Uterus (tissue), 4 donors: Measurements from ENCODE around the gene SP140L. TPM values are rescaled to one million over a fixed set of nuclear protein-coding genes. Genes with fewer than 3 reads are reported as not detected.
"Not testable (repeated sequence)": the region's sequence is repeated elsewhere in the genome, so short reads cannot be mapped to it uniquely, and the experiment has no call there.

ENCODE experiments used
- DNase-seq, 2 donors: peaks; one replicate each; pipeline ENCODE4 v3.0.0-alpha.2; 2019 to 2020
- H3K27ac ChIP-seq, 2 donors: fragments of 200-600 bp; sonication (generic); 1 replicate in 1 of 2; 2 replicates in 1 of 2; pipeline ENCODE4 v1.5.1; 2016 to 2018
- H3K27me3 ChIP-seq, 2 donors: fragments of 200-600 bp; sonication (generic); one replicate each; pipeline ENCODE4 v1.5.1; 2018 to 2019; ENCODE audit warnings: control low read depth in 1 of 2
- H3K36me3 ChIP-seq, 2 donors: fragments of 200-600 bp; sonication (generic); one replicate each; pipeline ENCODE4 v1.5.1; 2019; ENCODE audit warnings: control low read depth in 1 of 2
- H3K4me1 ChIP-seq, 2 donors: fragments of 200-600 bp; sonication (generic); one replicate each; pipeline ENCODE4 v1.5.1; 2018 to 2019; ENCODE audit warnings: control low read depth in 1 of 2
- H3K4me3 ChIP-seq, 2 donors: fragments of 200-600 bp; sonication (generic); 1 replicate in 1 of 2; 2 replicates in 1 of 2; pipeline ENCODE4 v1.5.1; 2018 to 2019; ENCODE audit warnings: mild to moderate bottlenecking in 1 of 2
- H3K9me3 ChIP-seq, 2 donors: fragments of 200-600 bp; sonication (generic); one replicate each; pipeline ENCODE4 v1.5.1; 2019; ENCODE audit warnings: control low read depth in 1 of 2
- POLR2A ChIP-seq, 2 donors: fragments of 450-650 bp; IDR thresholded peaks; one replicate each; pipeline ENCODE4 v1.6.1; 2016; ENCODE audit warnings: antibody characterized with exemption in 2 of 2, mild to moderate bottlenecking in 1 of 2, moderate library complexity in 1 of 2
- intact Hi-C: fragments of 100-400 bp; cut with DNase I; formaldehyde crosslinking; loops from one replicate; pipeline ENCODE4 v1.15.1; 2023; ENCODE audit warnings: low total_unique reads
- total RNA-seq, 4 donors: library from RNA; depleted of rRNA in 3 of 4; stranded (reverse); fragments of >200 nt in 3 of 4; gene quantifications; one replicate each; pipeline versions ENCODE4 v1.1.0 to v1.2.4, GENCODE V29; 2014 to 2023
- TF ChIP-seq, protein P1 (sequence below), 4 experiments: fragments of 200-600 bp in 2 of 4; fragments of 450-650 bp in 2 of 4; sonication (generic) in 2 of 4; IDR thresholded peaks; one replicate each; pipeline ENCODE4 v1.5.1; 2016 to 2019; ENCODE audit warnings: antibody characterized with exemption in 4 of 4, mild to moderate bottlenecking in 2 of 4, moderate library complexity in 1 of 4
- donor health status: DM: yes; HTN: yes; CAD: no.

The SP140L gene
- total RNA-seq, 4 donors from 2014 or later, result 7.5 to 21.6 (median 14.1) TPM

DNA sequence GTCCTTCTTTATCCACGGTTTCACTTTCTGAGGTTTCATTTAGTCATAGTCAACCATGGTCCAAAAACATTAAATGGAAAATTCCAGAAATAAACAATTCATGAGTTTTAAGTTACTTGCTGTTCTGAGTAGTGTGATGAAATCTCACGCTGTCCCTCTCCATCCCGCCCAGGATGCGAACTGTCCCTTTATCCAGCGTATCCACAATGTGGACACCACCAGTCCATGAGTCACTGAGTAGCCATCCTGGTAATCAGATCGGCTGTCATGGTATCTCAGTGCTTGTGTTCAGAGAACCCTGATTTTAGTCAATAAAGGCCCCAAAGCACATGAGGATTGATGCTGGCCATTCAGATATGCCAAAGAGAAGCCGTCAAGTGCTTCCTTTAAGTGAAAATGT lies 3.7 kb downstream of the SP140L start:
- Histone ChIP-seq H3K4me3 (no peak overlapping the region), H3K4me1 (no peaks in the 10 kb centered on the region), H3K9me3 (no peaks in the 10 kb centered on the region), H3K36me3 (no peaks in the 10 kb centered on the region), H3K27me3 (no peaks in the 10 kb centered on the region), H3K27ac (no peak overlapping the region)
- TF ChIP-seq, protein P1, sequence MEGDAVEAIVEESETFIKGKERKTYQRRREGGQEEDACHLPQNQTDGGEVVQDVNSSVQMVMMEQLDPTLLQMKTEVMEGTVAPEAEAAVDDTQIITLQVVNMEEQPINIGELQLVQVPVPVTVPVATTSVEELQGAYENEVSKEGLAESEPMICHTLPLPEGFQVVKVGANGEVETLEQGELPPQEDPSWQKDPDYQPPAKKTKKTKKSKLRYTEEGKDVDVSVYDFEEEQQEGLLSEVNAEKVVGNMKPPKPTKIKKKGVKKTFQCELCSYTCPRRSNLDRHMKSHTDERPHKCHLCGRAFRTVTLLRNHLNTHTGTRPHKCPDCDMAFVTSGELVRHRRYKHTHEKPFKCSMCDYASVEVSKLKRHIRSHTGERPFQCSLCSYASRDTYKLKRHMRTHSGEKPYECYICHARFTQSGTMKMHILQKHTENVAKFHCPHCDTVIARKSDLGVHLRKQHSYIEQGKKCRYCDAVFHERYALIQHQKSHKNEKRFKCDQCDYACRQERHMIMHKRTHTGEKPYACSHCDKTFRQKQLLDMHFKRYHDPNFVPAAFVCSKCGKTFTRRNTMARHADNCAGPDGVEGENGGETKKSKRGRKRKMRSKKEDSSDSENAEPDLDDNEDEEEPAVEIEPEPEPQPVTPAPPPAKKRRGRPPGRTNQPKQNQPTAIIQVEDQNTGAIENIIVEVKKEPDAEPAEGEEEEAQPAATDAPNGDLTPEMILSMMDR (IDR thresholded peaks at IDR 0.05), result no peak
- TF ChIP-seq POLR2A (IDR thresholded peaks at IDR 0.05), result no peak
- intact Hi-C loops, result no loop called here
- DNase-seq, result no peak

GRCh38 chr2:230335461-230335863 lies 8.5 kb downstream of the SP140L start:
- Histone ChIP-seq H3K27me3 (no peaks in the 10 kb centered on the region), H3K4me1 (no peaks in the 10 kb centered on the region), H3K9me3 (no peaks in the 10 kb centered on the region), H3K36me3 (no peaks in the 10 kb centered on the region), H3K27ac (no peak overlapping the region), H3K4me3 (no peak overlapping the region)
- intact Hi-C loops, result no loop called here
- TF ChIP-seq, protein P1 (IDR thresholded peaks at IDR 0.05), result no peak
- TF ChIP-seq POLR2A (IDR thresholded peaks at IDR 0.05), result no peak
- no peak for DNase-seq

DNA sequence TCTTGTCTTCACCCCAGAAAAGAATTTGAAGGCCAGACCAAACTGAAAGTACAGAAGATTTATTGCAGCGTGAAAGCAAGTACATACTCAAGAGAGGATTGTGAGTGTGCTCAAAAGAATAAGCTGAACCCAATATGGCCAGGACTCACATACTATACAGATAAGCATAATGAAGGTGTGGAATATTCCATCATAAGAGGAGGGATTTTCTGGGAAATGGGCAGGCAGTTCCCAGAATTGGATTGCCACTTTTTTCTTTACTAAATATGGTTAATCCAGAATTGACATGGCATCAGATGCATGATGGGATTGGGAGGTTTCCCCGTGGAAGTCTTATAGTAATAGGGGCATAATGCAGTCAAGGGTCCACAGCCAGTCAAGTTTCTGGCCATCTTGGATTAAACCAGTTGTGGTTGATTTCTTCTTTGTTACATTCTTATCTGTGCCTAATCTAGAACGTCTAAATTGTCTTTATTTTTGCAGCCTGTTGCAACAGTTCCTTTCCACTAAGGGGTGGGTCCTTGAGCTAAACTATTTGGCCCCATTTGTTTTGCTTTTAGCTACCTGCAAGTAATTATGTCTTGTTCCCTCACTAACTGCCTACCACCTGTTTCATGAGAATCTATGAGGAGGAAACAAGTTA lies 9.0 kb downstream of the SP140L start:
- Histone ChIP-seq H3K27ac (no peak overlapping the region), H3K4me1 (no peaks in the 10 kb centered on the region), H3K9me3 (no peaks in the 10 kb centered on the region), H3K4me3 (no peak overlapping the region), H3K27me3 (no peaks in the 10 kb centered on the region), H3K36me3 (no peaks in the 10 kb centered on the region)
- no peak for TF ChIP-seq POLR2A (IDR thresholded peaks at IDR 0.05)
- TF ChIP-seq, protein P1 (IDR thresholded peaks at IDR 0.05), result no peak
- intact Hi-C loops, result no loop called here
- DNase-seq, result no peak

DNA sequence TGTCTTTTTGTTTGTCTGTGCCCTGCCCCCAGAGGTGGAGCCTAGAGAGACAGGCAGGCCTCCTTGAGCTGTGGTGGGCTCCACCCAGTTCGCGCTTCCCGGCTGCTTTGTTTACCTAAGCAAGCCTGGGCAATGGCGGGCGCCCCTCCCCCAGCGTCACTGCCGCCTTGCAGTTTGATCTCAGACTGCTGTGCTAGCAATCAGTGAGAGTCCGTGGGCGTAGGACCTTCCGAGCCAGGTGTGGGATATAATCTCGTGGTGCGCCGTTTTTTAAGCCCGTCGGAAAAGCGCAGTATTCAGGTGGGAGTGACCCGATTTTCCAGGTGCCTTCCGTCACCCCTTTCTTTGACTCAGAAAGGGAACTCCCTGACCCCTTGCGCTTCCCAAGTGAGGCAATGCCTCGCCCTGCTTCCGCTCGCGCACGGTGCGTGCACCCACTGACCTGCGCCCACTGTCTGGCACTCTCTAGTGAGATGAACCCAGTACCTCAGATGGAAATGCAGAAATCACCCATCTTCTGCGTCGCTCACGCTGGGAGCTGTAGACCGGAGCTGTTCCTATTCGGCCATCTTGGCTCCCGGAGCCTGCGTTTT lies 15.0 kb downstream of the SP140L start:
- intact Hi-C loops, H3K27me3 ChIP-seq, H3K4me1 ChIP-seq, H3K4me3 ChIP-seq, DNase-seq, H3K27ac ChIP-seq, H3K9me3 ChIP-seq, H3K36me3 ChIP-seq: not testable (repeated sequence)

DNA sequence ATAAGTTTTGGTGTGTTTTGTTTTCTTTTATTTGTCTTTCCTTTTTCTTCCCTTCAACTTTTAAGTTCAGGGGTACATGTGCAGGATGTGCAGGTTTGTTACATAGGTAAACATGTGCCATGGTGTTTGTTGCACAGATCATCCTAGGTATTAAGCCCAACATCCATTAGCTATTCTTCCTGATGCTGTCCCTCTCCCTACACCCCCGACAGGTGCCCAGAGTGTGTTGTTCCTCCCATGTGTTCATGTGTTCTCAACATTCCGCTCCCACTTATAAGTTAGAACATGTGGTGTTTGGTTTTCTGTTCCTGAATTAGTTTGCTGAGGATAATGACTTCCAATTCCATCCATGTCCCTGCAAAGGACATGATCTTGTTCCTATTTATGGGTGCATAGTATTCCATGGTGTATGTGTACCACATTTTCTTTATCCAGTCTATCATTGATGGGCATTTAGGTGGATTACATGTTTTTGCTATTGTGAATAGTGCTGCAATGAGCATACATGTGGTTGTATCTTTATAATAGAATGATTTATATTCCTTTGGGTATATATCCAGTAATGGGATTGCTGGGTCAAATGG lies 16.1 kb downstream of the SP140L start:
- DNase-seq, H3K4me1 ChIP-seq, H3K27ac ChIP-seq, H3K27me3 ChIP-seq, intact Hi-C loops, H3K36me3 ChIP-seq, H3K9me3 ChIP-seq, H3K4me3 ChIP-seq: not testable (repeated sequence)

DNA sequence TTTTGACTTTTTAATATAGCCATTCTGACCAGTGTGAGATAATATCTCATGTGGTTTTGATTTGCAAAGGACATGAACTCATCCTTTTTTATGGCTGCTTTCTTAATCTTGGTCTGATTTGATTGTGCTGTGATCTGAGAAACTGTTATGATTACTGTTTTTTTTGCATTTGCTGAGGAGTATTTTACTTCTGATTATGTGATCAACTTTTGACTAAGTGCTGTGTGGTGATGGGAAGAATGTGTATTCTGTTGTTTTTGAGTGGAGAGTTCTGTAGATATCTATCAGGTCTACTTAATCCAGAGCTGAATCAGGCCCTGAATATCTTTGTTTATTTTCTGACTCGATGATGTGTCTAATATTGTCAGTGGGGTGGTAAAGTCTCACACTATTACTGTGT lies 16.8 kb downstream of the SP140L start:
- intact Hi-C loops, result no loop called here
- no peak overlapping the region for H3K27ac ChIP-seq
- no peak for TF ChIP-seq POLR2A (IDR thresholded peaks at IDR 0.05)
- TF ChIP-seq, protein P1 (IDR thresholded peaks at IDR 0.05), result no peak
- no peaks in the 10 kb centered on the region for H3K4me1 ChIP-seq
- no peak for DNase-seq
- H3K4me3 ChIP-seq, result no peak overlapping the region
- H3K9me3 ChIP-seq, result no peaks in the 10 kb centered on the region
- no peaks in the 10 kb centered on the region for H3K27me3 ChIP-seq
- no peaks in the 10 kb centered on the region for H3K36me3 ChIP-seq
